Stimulated activated effector memory CD8-positive, alpha-beta T cell treated with anti-CD3 and anti-CD28 coated beads, Interleukin-12 subunit alpha, Interleukin-12 subunit beta, amount 100 ng/mL, for 72 hours (primary cell): ENCODE results near the gene DPP4.
"Not testable (repeated sequence)": the region's sequence is repeated elsewhere in the genome, so short reads cannot be mapped to it uniquely, and the experiment has no call there.

ENCODE experiments used
- ATAC-seq: fragments of 150-1000 bp; cut with Tn5 transposase; 2 replicates; pipeline ENCODE4 v1.10.0; 2021
- DNase-seq, 2 donors: peaks; one replicate each; pipeline ENCODE4 v3.0.0; 2021 to 2022; ENCODE audit warnings: low spot score in 2 of 2
- H3K27ac Mint-ChIP-seq: one replicate; pipeline ENCODE4 v1.8.0; 2022; ENCODE audit warnings: mild to moderate bottlenecking, mixed read lengths
- H3K36me3 Mint-ChIP-seq: one replicate; pipeline ENCODE4 v1.8.0; 2022; ENCODE audit warnings: mild to moderate bottlenecking, mixed read lengths
- H3K4me1 Mint-ChIP-seq: one replicate; pipeline ENCODE4 v1.8.0; 2022; ENCODE audit warnings: mixed read lengths
- H3K4me3 Mint-ChIP-seq: one replicate; pipeline ENCODE4 v1.8.0; 2022; ENCODE audit warnings: mild to moderate bottlenecking, mixed read lengths
- H3K9me3 Mint-ChIP-seq: one replicate; pipeline ENCODE4 v1.8.0; 2022; ENCODE audit warnings: mixed read lengths

The DPP4 gene

DNA sequence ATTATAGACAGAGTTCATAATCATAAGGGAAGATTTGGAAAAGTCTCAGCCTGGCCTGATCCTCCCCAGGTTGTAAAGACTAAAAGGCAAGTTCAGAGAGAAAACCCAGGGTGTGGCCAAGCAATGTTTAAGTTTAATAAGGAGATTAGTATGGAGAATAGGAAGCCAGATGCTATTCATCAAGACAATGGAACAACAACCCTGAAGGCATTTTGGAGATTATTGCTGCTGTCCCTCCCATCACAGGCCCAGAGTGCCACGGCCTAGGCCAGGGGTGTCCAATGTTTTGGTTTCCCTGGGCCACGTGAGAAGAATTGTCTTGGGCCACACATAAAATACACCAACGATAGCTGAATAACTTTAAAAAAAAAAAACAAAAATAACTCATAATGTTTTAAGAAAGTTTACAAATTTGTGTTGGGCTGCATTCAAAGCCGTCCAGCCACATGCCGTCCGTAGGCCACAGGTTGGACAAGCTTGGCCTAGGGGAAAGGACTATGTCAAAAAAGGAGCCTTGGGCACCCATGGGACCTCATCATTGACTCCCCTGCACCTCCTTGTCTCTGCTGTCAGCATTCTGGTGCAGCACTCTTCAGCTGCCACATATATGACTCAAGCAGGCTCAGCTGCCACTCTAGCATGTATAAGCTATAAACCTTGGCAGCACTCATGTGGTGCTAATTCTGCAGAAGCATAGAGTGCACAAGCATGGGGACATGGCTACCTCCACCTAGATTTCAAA is 20.8 kb downstream of the DPP4 start:
- H3K4me3 Mint-ChIP-seq = no peak overlapping the region
- H3K9me3 Mint-ChIP-seq = no peaks in the 10 kb centered on the region
- H3K27ac Mint-ChIP-seq = peak overlapping the region; percentile 34
- DNase-seq (no peak), ATAC-seq (no peak)
- H3K36me3 Mint-ChIP-seq = peaks cover 47% of the 10 kb centered on the region
- H3K4me1 Mint-ChIP-seq = peaks cover 44% of the 10 kb centered on the region

- Mint-ChIP-seq H3K4me1 (peaks cover 18% of the 10 kb centered on the region), H3K4me3 (no peak overlapping the region), H3K27ac (peak overlapping the region; percentile 45), H3K9me3 (no peaks in the 10 kb centered on the region), H3K36me3 (peaks cover 25% of the 10 kb centered on the region)
- DNase-seq (no peak), ATAC-seq (no peak)
These were observed 23.5 kb downstream of the DPP4 start for GRCh38 chr2:162050513-162050961.

GRCh38 chr2:162049089-162049488 is 24.9 kb downstream of the DPP4 start:
- H3K27ac Mint-ChIP-seq, DNase-seq, H3K4me3 Mint-ChIP-seq, H3K9me3 Mint-ChIP-seq, H3K4me1 Mint-ChIP-seq, ATAC-seq: not testable (repeated sequence)
- H3K36me3 Mint-ChIP-seq = peaks cover 20% of the 10 kb centered on the region

GRCh38 chr2:162044586-162044985 is 29.4 kb downstream of the DPP4 start:
- H3K4me3 Mint-ChIP-seq = no peak overlapping the region
- H3K36me3 Mint-ChIP-seq = no peaks in the 10 kb centered on the region
- DNase-seq (no peak), ATAC-seq (no peak)
- H3K27ac Mint-ChIP-seq = no peak overlapping the region
- no peaks in the 10 kb centered on the region for H3K4me1 Mint-ChIP-seq
- no peaks in the 10 kb centered on the region for H3K9me3 Mint-ChIP-seq

DNA sequence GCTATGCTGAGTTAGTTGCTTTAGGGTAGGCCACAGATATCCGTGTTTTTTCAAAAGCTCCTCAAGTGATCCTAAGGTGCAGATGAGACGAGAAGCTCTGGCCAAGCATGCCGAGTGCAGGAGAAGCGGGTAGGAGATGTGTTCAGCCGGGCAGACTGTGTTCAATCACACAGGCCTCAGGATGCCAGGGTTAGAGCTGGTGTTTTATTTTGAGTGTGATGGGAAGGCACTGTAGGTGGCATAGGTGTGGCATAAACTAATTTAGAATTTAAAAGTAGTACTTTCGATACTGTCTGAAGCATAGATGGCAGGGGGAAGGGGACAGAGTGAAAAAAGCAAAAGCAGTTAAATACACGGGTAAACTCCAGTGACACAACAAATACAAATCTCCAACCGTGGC is 30.9 kb downstream of the DPP4 start:
- H3K36me3 Mint-ChIP-seq = no peaks in the 10 kb centered on the region
- no peak overlapping the region for H3K27ac Mint-ChIP-seq
- no peak for DNase-seq
- H3K9me3 Mint-ChIP-seq = no peaks in the 10 kb centered on the region
- H3K4me3 Mint-ChIP-seq = no peak overlapping the region
- ATAC-seq = no peak
- no peaks in the 10 kb centered on the region for H3K4me1 Mint-ChIP-seq

DNA sequence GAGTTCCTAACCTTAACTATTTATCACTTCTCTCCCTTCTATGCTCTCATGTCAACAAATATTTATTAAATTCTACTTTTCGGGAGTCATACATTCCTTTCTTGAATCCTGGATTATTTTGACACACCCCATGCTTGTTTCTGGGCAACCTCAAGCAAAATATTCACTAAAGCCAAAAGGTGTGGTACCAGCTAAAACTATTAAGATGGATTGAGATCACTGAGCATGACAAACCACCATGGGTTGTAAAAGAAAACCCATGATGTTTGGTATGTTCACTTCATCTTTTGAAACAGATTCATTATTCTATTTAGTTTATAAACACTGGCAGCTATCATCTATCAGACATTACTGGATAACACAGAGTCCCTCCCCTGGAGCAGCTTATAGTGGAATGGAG is 32.5 kb downstream of the DPP4 start:
- Mint-ChIP-seq H3K27ac (no peak overlapping the region), H3K9me3 (no peaks in the 10 kb centered on the region), H3K36me3 (no peaks in the 10 kb centered on the region)

DNA sequence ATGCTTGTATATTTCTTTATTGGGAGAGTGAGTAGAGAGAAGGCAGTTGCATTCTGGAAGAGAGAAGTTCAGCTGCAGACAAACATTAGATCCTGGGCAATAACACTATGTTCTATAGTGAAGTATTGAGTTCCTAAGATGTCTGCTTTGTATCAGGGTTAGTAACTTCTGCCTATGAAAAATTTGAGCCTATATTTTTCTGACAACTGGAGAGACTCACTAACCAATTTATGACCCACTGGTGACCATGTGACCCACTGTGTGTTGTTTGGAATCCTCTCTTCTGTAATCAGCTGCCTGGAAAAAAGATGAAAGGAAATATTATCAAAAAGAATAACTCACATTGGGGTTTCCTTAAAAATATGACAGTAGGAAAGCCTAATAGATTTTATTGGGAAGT is 35.3 kb downstream of the DPP4 start:
- H3K9me3 Mint-ChIP-seq = no peaks in the 10 kb centered on the region
- no peaks in the 10 kb centered on the region for H3K36me3 Mint-ChIP-seq
- H3K4me3 Mint-ChIP-seq = no peak overlapping the region
- DNase-seq (no peak), ATAC-seq (no peak)
- no peaks in the 10 kb centered on the region for H3K4me1 Mint-ChIP-seq
- peak overlapping the region; percentile 40 for H3K27ac Mint-ChIP-seq

More for the DNA sequence above, 32.5 kb downstream of the DPP4 start:
- ATAC-seq (no peak), DNase-seq (no peak)
- Mint-ChIP-seq H3K4me1 (no peaks in the 10 kb centered on the region), H3K4me3 (no peak overlapping the region)

GRCh38 chr2:162037886-162038285 is 36.1 kb downstream of the DPP4 start:
- H3K9me3 Mint-ChIP-seq = no peaks in the 10 kb centered on the region
- peak overlapping the region; percentile 40 for H3K27ac Mint-ChIP-seq
- no peak for DNase-seq
- no peak overlapping the region for H3K4me3 Mint-ChIP-seq
- no peaks in the 10 kb centered on the region for H3K36me3 Mint-ChIP-seq
- peaks cover 4% of the 10 kb centered on the region for H3K4me1 Mint-ChIP-seq
- ATAC-seq = no peak

GRCh38 chr2:162037028-162037795 is 36.8 kb downstream of the DPP4 start:
- no peak for ATAC-seq
- H3K27ac Mint-ChIP-seq = no peak overlapping the region
- H3K4me3 Mint-ChIP-seq = no peak overlapping the region
- no peak for DNase-seq
- no peaks in the 10 kb centered on the region for H3K36me3 Mint-ChIP-seq
- peaks cover 6% of the 10 kb centered on the region for H3K4me1 Mint-ChIP-seq
- no peaks in the 10 kb centered on the region for H3K9me3 Mint-ChIP-seq

- Mint-ChIP-seq H3K9me3 (no peaks in the 10 kb centered on the region), H3K4me1 (peaks cover 6% of the 10 kb centered on the region), H3K27ac (no peak overlapping the region), H3K36me3 (no peaks in the 10 kb centered on the region), H3K4me3 (no peak overlapping the region)
- DNase-seq (no peak), ATAC-seq (no peak)
These were observed 38.0 kb downstream of the DPP4 start for GRCh38 chr2:162035981-162036380.

GRCh38 chr2:162030363-162031190 is 43.4 kb downstream of the DPP4 start:
- H3K4me1 Mint-ChIP-seq = peaks cover 10% of the 10 kb centered on the region
- peaks cover 24% of the 10 kb centered on the region for H3K36me3 Mint-ChIP-seq
- H3K27ac Mint-ChIP-seq = no peak overlapping the region
- ATAC-seq (no peak), DNase-seq (no peak)
- no peak overlapping the region for H3K4me3 Mint-ChIP-seq
- no peaks in the 10 kb centered on the region for H3K9me3 Mint-ChIP-seq

DNA sequence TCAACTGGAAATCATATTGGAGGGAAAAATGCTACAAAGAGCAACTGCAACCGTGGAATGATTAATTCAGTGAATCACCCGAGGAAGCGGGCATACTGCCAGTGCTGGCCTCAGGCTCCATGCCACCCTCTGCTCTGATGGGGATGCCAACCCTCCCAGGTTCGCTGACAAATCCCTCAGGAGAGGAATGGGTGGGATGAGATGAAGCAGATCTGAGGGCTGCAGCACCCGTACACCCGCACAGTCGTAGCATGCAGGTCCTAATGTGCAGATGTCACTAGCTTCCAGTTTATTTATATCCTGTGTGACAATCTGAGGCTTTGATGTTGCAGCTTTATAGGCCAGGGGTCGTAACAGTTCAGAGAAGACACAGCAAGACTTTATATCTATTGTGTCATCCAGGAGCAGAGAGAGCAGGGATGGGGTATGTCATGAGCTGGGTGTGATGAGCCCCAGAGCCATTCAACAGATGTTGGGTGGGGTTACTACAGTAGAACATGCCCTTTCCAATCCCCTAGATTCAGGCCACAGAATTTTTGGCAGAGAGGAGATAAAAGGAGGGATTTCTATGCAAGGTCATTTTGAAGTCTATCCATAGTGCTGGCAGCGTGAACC is 44.6 kb downstream of the DPP4 start:
- H3K36me3 Mint-ChIP-seq = peaks cover 36% of the 10 kb centered on the region
- peak; percentile 11 for ATAC-seq
- DNase-seq = no peak
- no peak overlapping the region for H3K4me3 Mint-ChIP-seq
- no peaks in the 10 kb centered on the region for H3K9me3 Mint-ChIP-seq
- H3K27ac Mint-ChIP-seq = no peak overlapping the region
- H3K4me1 Mint-ChIP-seq = peaks cover 19% of the 10 kb centered on the region

DNA sequence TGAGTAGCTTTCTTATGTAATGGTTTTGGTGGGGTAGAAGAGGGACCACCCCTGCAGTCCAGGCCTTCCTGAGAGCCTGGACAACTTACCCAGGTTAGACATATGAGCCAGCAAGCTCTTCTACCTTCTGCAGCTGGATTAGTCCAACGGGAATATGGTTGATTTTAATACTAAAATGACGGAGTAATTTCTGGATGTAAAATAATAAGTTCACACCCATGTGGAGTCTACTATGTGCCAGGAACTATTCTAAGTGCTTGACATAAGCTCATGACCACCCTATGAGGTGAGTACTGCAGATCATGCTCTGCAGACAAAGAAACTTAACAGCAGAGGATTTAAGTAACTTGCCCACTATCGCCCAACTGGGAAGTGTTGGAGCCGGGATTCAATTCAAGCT is 45.5 kb downstream of the DPP4 start:
- no peak for ATAC-seq
- Mint-ChIP-seq H3K27ac (no peak overlapping the region), H3K4me1 (peaks cover 23% of the 10 kb centered on the region), H3K36me3 (peaks cover 45% of the 10 kb centered on the region), H3K4me3 (no peak overlapping the region), H3K9me3 (no peaks in the 10 kb centered on the region)
- no peak for DNase-seq

DNA sequence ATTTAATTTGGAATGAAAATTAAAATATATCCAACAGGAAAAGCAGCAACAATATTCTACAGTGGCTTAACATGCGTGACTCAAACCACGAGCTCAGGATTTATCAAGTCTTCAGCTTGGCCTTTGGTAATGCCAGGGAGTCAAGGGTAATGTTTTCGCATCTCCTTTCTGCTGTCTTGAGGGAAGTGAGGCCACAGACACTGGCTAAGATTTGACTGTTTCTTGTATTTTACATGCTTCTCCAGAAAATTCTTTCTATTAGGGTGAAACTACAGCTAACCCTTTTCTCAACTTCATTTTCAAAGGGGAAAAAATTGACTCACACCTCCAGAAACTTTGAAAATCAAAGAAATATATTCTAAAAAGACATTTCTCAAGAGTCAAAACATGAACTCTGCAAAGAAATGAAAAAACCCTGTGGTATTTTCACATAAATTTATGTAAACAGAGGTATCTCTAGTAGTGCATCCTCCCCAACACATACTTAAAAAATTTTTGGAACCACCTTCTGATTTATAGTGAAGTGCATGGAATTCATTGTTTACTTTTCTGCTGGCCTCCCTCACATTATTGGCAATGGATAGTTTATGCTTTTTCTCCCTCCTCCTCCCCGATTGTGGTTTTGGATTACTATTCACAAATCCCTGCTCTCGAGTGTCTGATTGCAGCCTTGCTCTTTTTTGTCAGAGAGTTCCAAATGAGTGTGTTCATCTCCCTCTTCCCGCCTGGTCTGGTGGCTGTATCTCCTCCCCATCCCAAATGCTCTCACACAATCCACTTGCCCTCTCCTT is 48.7 kb downstream of the DPP4 start:
- H3K4me3 Mint-ChIP-seq = no peak overlapping the region
- H3K4me1 Mint-ChIP-seq = peaks cover 30% of the 10 kb centered on the region
- H3K36me3 Mint-ChIP-seq = peaks cover 77% of the 10 kb centered on the region
- no peak for ATAC-seq
- H3K9me3 Mint-ChIP-seq = no peaks in the 10 kb centered on the region
- no peak for DNase-seq
- H3K27ac Mint-ChIP-seq = peak overlapping the region; percentile 71
